HUDEP-2 (cell line): Measurements from ENCODE around the gene DCDC2.
"Not testable (repeated sequence)": the region's sequence is repeated elsewhere in the genome, so short reads cannot be mapped to it uniquely, and the experiment has no call there.

Experiments used
- DNase-seq, 76 experiments: peaks; one replicate each; lab custom pipeline; 2025; ENCODE audit not compliant: unreplicated experiment in 76 of 76; lab: John Stamatoyannopoulos, UW

DCDC2 gene

GRCh38 chr6:24381476-24382219 is 23.8 kb upstream of the DCDC2 start:
- no peak for DNase-seq

- no peak for DNase-seq
Measured at GRCh38 chr6:24378473-24379097, 20.7 kb upstream of the DCDC2 start.

GRCh38 chr6:24376871-24377270 is 19.0 kb upstream of the DCDC2 start:
- DNase-seq = no peak

- no peak for DNase-seq
Measured at GRCh38 chr6:24374612-24375011, 16.8 kb upstream of the DCDC2 start.

GRCh38 chr6:24365103-24365633 is 7.3 kb upstream of the DCDC2 start:
- DNase-seq = not testable (repeated sequence)

GRCh38 chr6:24362363-24362762 is 4.5 kb upstream of the DCDC2 start:
- not testable (repeated sequence) for DNase-seq

- DNase-seq = peak in 71 of 76 experiments; percentile 26 to 95 (median 74)
Measured at GRCh38 chr6:24359640-24360454, 2.0 kb upstream of the DCDC2 start.

GRCh38 chr6:24358219-24358821 is 461 bp upstream of the DCDC2 start:
- DNase-seq = peak in 1 of 76 experiments; percentile 1

GRCh38 chr6:24356310-24356973 is 1.4 kb downstream of the DCDC2 start:
- no peak for DNase-seq

- no peak for DNase-seq
Measured at GRCh38 chr6:24355393-24355792, 2.5 kb downstream of the DCDC2 start.

GRCh38 chr6:24353861-24354260 is 4.0 kb downstream of the DCDC2 start:
- DNase-seq = no peak

GRCh38 chr6:24352434-24352833 is 5.4 kb downstream of the DCDC2 start:
- no peak for DNase-seq

GRCh38 chr6:24344976-24345375 is 12.9 kb downstream of the DCDC2 start:
- DNase-seq = no peak

- no peak for DNase-seq
Measured at GRCh38 chr6:24340998-24341938, 16.6 kb downstream of the DCDC2 start.

GRCh38 chr6:24339932-24340331 is 17.9 kb downstream of the DCDC2 start:
- no peak for DNase-seq

GRCh38 chr6:24334285-24334684 is 23.6 kb downstream of the DCDC2 start:
- no peak for DNase-seq

- DNase-seq = no peak
Measured at GRCh38 chr6:24332317-24332716, 25.5 kb downstream of the DCDC2 start.

GRCh38 chr6:24330137-24330732 is 27.6 kb downstream of the DCDC2 start:
- DNase-seq = no peak

- DNase-seq = no peak
Measured at GRCh38 chr6:24329451-24329850, 28.4 kb downstream of the DCDC2 start.
